Measurements from ENCODE around the gene ZFP36L1. TPM values are rescaled to one million over a fixed set of nuclear protein-coding genes. Genes with fewer than 3 reads are reported as not detected.

Gene ZFP36L1
- total and polyA plus RNA-seq, 2 of the 13 experiments (the other 11 are each of a cell fraction or from before 2014, with no cell fraction given): 7.4 to 10.2 TPM

GRCh38 chr14:68784226-68784910, 8.5 kb downstream of the ZFP36L1 start (continued):
- TF ChIP-seq ZHX1 (CRISPR knock-in tag; IDR thresholded peaks at IDR 0.05; ENCODE audit: low read depth) (peak; percentile 83; the same call in 1 of the 2 replicates), TOPORS (CRISPR knock-in tag; IDR thresholded peaks at IDR 0.05) (peak; percentile 59; the same call in 1 of the 2 replicates), MIER2 (CRISPR knock-in tag; IDR thresholded peaks at IDR 0.05) (peak; percentile 81), ESRRA (CRISPR knock-in tag; IDR thresholded peaks at IDR 0.05; ENCODE audit: low read depth) (peak; percentile 73; the same call in 1 of the 2 replicates), PLRG1 (conservative IDR thresholded peaks at IDR 0.05) (no peak), SALL2 (CRISPR knock-in tag; IDR thresholded peaks at IDR 0.05) (no peak), SATB2 (CRISPR knock-in tag; IDR thresholded peaks at IDR 0.05) (no peak), ZNF136 (CRISPR knock-in tag; IDR thresholded peaks at IDR 0.05; ENCODE audit: low read depth) (0 out of 2 replicates have a peak, but pooled peaks have one; percentile 16), ZNF34 (CRISPR knock-in tag; IDR thresholded peaks at IDR 0.05; ENCODE audit: borderline replicate concordance) (peak; percentile 10; the same call in 1 of the 2 replicates), FOXO1 (CRISPR knock-in tag; IDR thresholded peaks at IDR 0.05) (peak; percentile 88; the same call in 1 of the 2 replicates), ZNF670 (CRISPR knock-in tag; IDR thresholded peaks at IDR 0.05; ENCODE audit: borderline replicate concordance) (peak; percentile 71; the same call in 1 of the 2 replicates), ZNF441 (CRISPR knock-in tag; IDR thresholded peaks at IDR 0.05; ENCODE audit: borderline replicate concordance) (no peak; the same call in 1 of the 2 replicates), RARA (CRISPR knock-in tag; IDR thresholded peaks at IDR 0.05) (peak; percentile 95), NFIB (CRISPR knock-in tag; IDR thresholded peaks at IDR 0.05; ENCODE audit: borderline replicate concordance) (no peak), ZBED4 (CRISPR knock-in tag; IDR thresholded peaks at IDR 0.05; ENCODE audit: borderline replicate concordance) (peak; percentile 62; the same call in 1 of the 2 replicates), ZNF574 (CRISPR knock-in tag; IDR thresholded peaks at IDR 0.05) (peak; percentile 73)

Data from HepG2 (cell line).